ENCODE results near the gene HECTD1.
"Not testable (repeated sequence)": the region's sequence is repeated elsewhere in the genome, so short reads cannot be mapped to it uniquely, and the experiment has no call there.

The HECTD1 gene

GRCh38 chr14:31192544-31192943, 15.0 kb downstream of the HECTD1 start:
- DNase-seq = not testable (repeated sequence)

GRCh38 chr14:31190717-31191263, 16.8 kb downstream of the HECTD1 start:
- DNase-seq = no peak

GRCh38 chr14:31190219-31190603, 17.4 kb downstream of the HECTD1 start:
- DNase-seq = no peak

- no peak for DNase-seq
These were observed 18.0 kb downstream of the HECTD1 start for GRCh38 chr14:31189346-31190218.

GRCh38 chr14:31188744-31189143, 18.8 kb downstream of the HECTD1 start:
- no peak for DNase-seq

GRCh38 chr14:31182016-31182415, 25.6 kb downstream of the HECTD1 start:
- DNase-seq = not testable (repeated sequence)

- DNase-seq = no peak
These were observed 26.3 kb downstream of the HECTD1 start for GRCh38 chr14:31181271-31181670.

- no peak for DNase-seq
These were observed 27.1 kb downstream of the HECTD1 start for GRCh38 chr14:31180299-31181051.

- DNase-seq = no peak
These were observed 33.2 kb downstream of the HECTD1 start for GRCh38 chr14:31174433-31174832.

- DNase-seq = no peak
These were observed 34.3 kb downstream of the HECTD1 start for GRCh38 chr14:31173120-31173837.

GRCh38 chr14:31172084-31172483, 35.5 kb downstream of the HECTD1 start:
- no peak for DNase-seq

GRCh38 chr14:31170411-31170810, 37.2 kb downstream of the HECTD1 start:
- no peak for DNase-seq

- DNase-seq = no peak
These were observed 37.7 kb downstream of the HECTD1 start for GRCh38 chr14:31169877-31170276.

- no peak for DNase-seq
These were observed 40.6 kb downstream of the HECTD1 start for GRCh38 chr14:31167032-31167431.

GRCh38 chr14:31166271-31166561, 41.4 kb downstream of the HECTD1 start:
- DNase-seq = no peak

- DNase-seq = no peak
These were observed 43.5 kb downstream of the HECTD1 start for GRCh38 chr14:31164115-31164514.

GRCh38 chr14:31162910-31163649, 44.5 kb downstream of the HECTD1 start:
- no peak for DNase-seq

GRCh38 chr14:31161274-31161673, 46.3 kb downstream of the HECTD1 start:
- no peak for DNase-seq

- no peak for DNase-seq
These were observed 47.8 kb downstream of the HECTD1 start for GRCh38 chr14:31159682-31160296.

- DNase-seq = no peak
These were observed 52.6 kb downstream of the HECTD1 start for GRCh38 chr14:31154956-31155355.

- DNase-seq = no peak
These were observed 65.0 kb downstream of the HECTD1 start for GRCh38 chr14:31142455-31143087.

Data from DMS 273 treated with DMSO at 0.1 percent for 48 hours (cell line).